RWPE1 (cell line): ENCODE results near the gene ARF4.
"Not testable (repeated sequence)": the region's sequence is repeated elsewhere in the genome, so short reads cannot be mapped to it uniquely, and the experiment has no call there.

ENCODE experiments used
- CTCF ChIA-PET: fragments of 350-600 bp; sonication (Branson Sonifier 250); formaldehyde crosslinking; extraction: SDS; loops from one replicate; lab custom pipeline; 2021; lab: Yijun Ruan, JAX
- POLR2A ChIA-PET: fragments of 400-600 bp; formaldehyde crosslinking; extraction: SDS; loops from one replicate; lab custom pipeline; 2020; ENCODE audit warnings: antibody characterized with exemption; ENCODE audit not compliant: low non-redundant PET; lab: Yijun Ruan, JAX
- DNase-seq: peaks from one replicate; pipeline ENCODE4 v3.0.0; 2012; ENCODE audit warnings: low spot score
- H3K27ac ChIP-seq: fragments of 450-650 bp; 2 replicates; pipeline ENCODE4 v1.5.1; 2017
- TF ChIP-seq, protein P1 (sequence below): fragments of 450-650 bp; conservative IDR thresholded peaks from 2 replicates; pipeline ENCODE4 v1.5.1; 2017; ENCODE audit warnings: low read depth, mild to moderate bottlenecking

The ARF4 gene

GRCh38 chr3:57597127-57597923 lies at the start of gene ARF4:
ARF4 (minus strand) TSS chr3:57597344; CDS start chr3:57597140, 204 bp downstream.
- peak within 1 kb of the TSS; percentile 98 for H3K27ac ChIP-seq

DNA sequence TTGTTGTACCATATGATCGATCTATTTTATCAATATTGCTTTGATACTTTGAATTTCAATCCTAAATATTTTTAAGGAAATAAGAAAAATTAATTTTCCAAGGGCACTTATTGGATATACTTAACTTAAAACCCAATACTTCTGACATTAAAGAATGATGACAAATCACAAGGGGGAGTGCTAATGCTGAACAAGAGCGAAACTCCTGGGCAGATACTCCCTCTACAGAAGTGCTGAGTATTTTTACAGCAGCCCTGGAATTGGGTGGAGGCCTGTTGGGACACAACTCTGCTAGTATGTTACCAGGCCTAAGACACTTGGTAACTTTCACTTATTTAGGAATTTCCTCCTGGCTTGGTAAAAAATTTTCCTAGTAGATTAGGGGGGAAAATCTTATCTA lies 49.6 kb upstream of the ARF4 start:
- no peak overlapping the region for H3K27ac ChIP-seq
- ChIA-PET CTCF (no interaction called here), POLR2A (no interaction called here)
- peak; percentile 44 for DNase-seq
- TF ChIP-seq, protein P1, sequence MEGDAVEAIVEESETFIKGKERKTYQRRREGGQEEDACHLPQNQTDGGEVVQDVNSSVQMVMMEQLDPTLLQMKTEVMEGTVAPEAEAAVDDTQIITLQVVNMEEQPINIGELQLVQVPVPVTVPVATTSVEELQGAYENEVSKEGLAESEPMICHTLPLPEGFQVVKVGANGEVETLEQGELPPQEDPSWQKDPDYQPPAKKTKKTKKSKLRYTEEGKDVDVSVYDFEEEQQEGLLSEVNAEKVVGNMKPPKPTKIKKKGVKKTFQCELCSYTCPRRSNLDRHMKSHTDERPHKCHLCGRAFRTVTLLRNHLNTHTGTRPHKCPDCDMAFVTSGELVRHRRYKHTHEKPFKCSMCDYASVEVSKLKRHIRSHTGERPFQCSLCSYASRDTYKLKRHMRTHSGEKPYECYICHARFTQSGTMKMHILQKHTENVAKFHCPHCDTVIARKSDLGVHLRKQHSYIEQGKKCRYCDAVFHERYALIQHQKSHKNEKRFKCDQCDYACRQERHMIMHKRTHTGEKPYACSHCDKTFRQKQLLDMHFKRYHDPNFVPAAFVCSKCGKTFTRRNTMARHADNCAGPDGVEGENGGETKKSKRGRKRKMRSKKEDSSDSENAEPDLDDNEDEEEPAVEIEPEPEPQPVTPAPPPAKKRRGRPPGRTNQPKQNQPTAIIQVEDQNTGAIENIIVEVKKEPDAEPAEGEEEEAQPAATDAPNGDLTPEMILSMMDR = peak; percentile 11; the same call in 1 of the 2 replicates

More at GRCh38 chr3:57597127-57597923, at the start of gene ARF4:
- POLR2A ChIA-PET = no interaction called here
- TF ChIP-seq, protein P1 = 0 out of 2 replicates have a peak, but pooled peaks have one; percentile 17
- peak; percentile 99 for DNase-seq
- CTCF ChIA-PET = interaction anchor here (0.7 kb wide), 1 partner anchor 146 kb away, joined by 3 read pairs; no protein-coding TSS in a partner anchor

- POLR2A ChIA-PET = no interaction called here
- H3K27ac ChIP-seq = peak overlapping the region; percentile 37; the same call in 1 of the 2 replicates
- DNase-seq = no peak
- CTCF ChIA-PET = no interaction called here
- TF ChIP-seq, protein P1 = no peak
Observed at GRCh38 chr3:57644740-57645139, 47.6 kb upstream of the ARF4 start.

DNA sequence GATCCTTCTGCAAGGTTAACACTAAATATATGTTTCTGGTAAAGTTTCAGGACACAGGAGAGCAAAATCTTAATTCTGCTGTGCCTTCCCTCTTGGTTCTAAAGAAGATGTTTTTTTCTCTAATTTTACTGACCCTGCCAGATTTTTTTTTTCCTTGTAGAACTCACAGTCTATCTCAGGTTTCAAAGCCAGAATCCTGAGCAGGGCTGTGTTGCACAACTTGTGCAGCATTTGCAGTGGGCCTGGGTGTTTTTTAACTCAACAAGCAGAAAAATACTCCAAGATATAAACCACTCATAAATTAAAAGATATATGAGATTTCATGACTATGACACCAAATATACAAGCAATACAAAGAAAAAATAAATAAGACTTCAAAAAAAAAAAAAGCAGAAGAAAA lies 40.2 kb upstream of the ARF4 start:
- TF ChIP-seq, protein P1 = no peak
- ChIA-PET POLR2A (no interaction called here), CTCF (no interaction called here)
- no peak overlapping the region for H3K27ac ChIP-seq
- no peak for DNase-seq

DNA sequence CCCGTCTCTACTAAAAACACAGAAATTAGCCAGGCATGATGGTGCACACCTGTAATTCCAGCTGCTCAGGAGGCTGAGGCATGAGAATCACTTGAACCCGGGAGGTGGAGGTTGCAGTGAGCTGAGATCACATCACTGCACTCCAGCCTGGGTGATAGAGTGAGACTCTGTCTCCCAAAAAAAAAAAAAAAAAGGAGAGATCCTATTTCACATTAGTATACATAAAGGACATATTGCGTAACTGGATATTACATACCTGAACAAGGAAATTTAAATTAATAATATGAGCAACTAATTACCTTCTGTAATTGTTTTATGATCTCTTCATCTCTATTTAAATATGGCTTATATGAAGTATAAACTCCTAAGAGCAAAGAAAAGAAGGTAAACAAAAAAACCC lies 37.1 kb upstream of the ARF4 start:
- CTCF ChIA-PET, DNase-seq: not testable (repeated sequence)

DNA sequence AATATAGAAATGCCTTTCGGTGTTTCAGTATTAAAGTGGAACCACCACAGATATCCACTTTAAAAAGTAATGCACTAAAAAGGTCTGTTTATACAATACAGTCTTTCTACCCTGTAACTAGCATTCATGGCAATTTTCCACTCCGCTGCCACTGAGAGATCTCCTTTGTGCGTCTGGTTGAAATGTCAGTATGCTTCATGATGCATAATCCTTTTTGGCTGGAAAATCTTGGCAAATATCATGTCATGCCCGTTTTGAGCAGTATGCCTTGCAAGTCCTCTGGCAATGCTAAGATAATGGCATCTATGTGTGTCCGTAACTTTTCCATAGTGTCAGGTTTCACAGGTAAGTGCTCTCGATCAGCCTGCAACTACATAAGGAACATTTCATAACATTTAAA lies 30.8 kb upstream of the ARF4 start:
- ChIA-PET POLR2A (no interaction called here), CTCF (no interaction called here)
- TF ChIP-seq, protein P1 = no peak
- no peak for DNase-seq
- H3K27ac ChIP-seq = no peak overlapping the region

More for the DNA sequence above, 37.1 kb upstream of the ARF4 start:
- H3K27ac ChIP-seq, POLR2A ChIA-PET: not testable (repeated sequence)

DNA sequence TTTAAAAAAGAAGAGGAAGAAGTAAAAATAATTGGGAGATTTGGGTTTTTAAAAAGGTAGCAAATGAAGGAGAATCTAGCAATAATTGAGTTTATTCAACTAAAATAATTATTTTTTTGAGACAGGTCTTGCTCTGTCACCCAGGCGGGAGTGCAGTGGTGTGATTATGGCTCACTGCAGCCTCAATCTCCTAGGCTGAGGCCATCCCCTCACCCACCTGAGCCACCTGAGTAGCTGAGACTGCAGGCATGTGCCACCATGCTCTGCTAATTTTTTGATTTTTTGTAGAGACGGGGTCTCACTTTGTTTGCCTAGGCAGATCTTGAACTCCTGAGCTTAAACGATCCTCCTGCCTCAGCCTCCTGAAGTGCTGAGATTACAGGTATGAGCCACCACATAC lies 27.7 kb upstream of the ARF4 start:
- no peak for DNase-seq
- TF ChIP-seq, protein P1 = no peak
- H3K27ac ChIP-seq = no peak overlapping the region
- CTCF ChIA-PET = no interaction called here
- POLR2A ChIA-PET = no interaction called here
